ENCODE results near the gene MED7.

DNA sequence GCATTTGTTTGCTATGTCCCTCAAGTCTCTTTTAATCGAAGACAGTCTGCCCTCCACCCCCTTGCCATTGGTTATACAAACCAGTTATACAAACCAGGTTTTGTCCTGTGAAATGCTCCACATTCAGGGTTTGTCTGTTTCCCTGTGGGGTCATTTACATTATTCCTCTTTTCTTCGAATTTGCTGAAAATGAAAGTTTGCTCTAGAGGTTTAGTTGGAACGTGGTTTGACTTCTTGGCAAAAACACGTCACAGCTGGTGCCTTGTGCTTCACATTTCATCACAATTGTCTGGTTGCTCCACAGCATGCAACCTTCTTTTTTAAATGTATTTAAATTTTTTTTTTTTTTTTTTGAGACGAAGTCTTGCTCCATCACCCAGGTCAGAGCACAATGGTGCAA lies 29.7 kb downstream of the MED7 start:
- TF ChIP-seq, protein P1, sequence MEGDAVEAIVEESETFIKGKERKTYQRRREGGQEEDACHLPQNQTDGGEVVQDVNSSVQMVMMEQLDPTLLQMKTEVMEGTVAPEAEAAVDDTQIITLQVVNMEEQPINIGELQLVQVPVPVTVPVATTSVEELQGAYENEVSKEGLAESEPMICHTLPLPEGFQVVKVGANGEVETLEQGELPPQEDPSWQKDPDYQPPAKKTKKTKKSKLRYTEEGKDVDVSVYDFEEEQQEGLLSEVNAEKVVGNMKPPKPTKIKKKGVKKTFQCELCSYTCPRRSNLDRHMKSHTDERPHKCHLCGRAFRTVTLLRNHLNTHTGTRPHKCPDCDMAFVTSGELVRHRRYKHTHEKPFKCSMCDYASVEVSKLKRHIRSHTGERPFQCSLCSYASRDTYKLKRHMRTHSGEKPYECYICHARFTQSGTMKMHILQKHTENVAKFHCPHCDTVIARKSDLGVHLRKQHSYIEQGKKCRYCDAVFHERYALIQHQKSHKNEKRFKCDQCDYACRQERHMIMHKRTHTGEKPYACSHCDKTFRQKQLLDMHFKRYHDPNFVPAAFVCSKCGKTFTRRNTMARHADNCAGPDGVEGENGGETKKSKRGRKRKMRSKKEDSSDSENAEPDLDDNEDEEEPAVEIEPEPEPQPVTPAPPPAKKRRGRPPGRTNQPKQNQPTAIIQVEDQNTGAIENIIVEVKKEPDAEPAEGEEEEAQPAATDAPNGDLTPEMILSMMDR (conservative IDR thresholded peaks at IDR 0.05; ENCODE audit: low read depth, low read length) = no peak
- no peak for TF ChIP-seq EZH2 (IDR thresholded peaks at IDR 0.05; ENCODE audit: borderline replicate concordance, low read depth, low read length, poor library complexity, severe bottlenecking)

Data from A673 (cell line).